GM12878 (cell line): Measurements from ENCODE around the gene LTB. TPM values are rescaled to one million over a fixed set of nuclear protein-coding genes. Genes with fewer than 3 reads are reported as not detected.

Experiments
- ATAC-seq: fragments of 200-7000 bp; cut with Tn5 transposase; 3 replicates; pipeline ENCODE4 v1.9.1; 2020; ENCODE audit warnings: mild to moderate bottlenecking, moderate library complexity
- BruUV-seq: library from RNA; stranded (reverse); fragments of 400-500 nt; replicated peaks from 2 replicates; lab custom pipeline; 2021; lab: Mats Ljungman, UMichigan
- CTCF ChIA-PET: fragments of 300-600 bp; sonication (Branson Sonifier 250); formaldehyde crosslinking; extraction: SDS; loops from one replicate; lab custom pipeline; 2021; ENCODE audit warnings: inconsistent platforms; lab: Yijun Ruan, JAX
- POLR2A ChIA-PET: fragments of 350-600 bp; formaldehyde crosslinking; extraction: SDS; loops from one replicate; lab custom pipeline; 2021; ENCODE audit warnings: inconsistent platforms; lab: Charles Lee
- RAD21 ChIA-PET: fragments of 300-600 bp; sonication (Branson Sonifier 250); formaldehyde crosslinking; loops from one replicate; lab custom pipeline; 2023; ENCODE audit warnings: antibody characterized with exemption; ENCODE audit not compliant: unreplicated experiment; lab: Charles Lee
- SMC1A ChIA-PET: fragments of 300-600 bp; sonication (Branson Sonifier 250); formaldehyde crosslinking; loops from one replicate; lab custom pipeline; 2023; ENCODE audit not compliant: unreplicated experiment, uncharacterized antibody; lab: Charles Lee
- DNase-seq: peaks from one replicate; pipeline ENCODE4 v3.0.0-alpha.2; 2011; ENCODE audit warnings: low read depth, low spot score
- FAIRE-seq: peaks from 3 replicates; lab custom pipeline; 2011; peaks lifted over from hg19 to GRCh38; lab: Jason Lieb, UNC
- H2AFZ ChIP-seq: 2 replicates; pipeline ENCODE4 v1.6.0; 2011; ENCODE audit warnings: low read depth, low read length, control low read depth; ENCODE audit not compliant: control insufficient read depth
- H3K27ac ChIP-seq: 2 replicates; pipeline ENCODE4 v1.5.1; 2011; ENCODE audit warnings: control low read depth; ENCODE audit not compliant: control insufficient read depth, insufficient read depth
- H3K27me3 ChIP-seq, 2 experiments: replicated peaks in 1 of 2; 2 replicates each; pipeline versions ENCODE4 v1.6.0 to v1.6.1; 2011; ENCODE audit warnings: low read length in 1 of 2; ENCODE audit not compliant: control insufficient read depth in 2 of 2, insufficient read depth in 2 of 2
- H3K36me3 ChIP-seq, 2 experiments: 2 replicates each; pipeline ENCODE4 v1.5.1; 2011; ENCODE audit warnings: low read length in 1 of 2; ENCODE audit not compliant: control insufficient read depth in 2 of 2, insufficient read depth in 2 of 2
- H3K4me1 ChIP-seq: 2 replicates; pipeline ENCODE4 v1.6.1; 2011; ENCODE audit warnings: mild to moderate bottlenecking, low read length, moderate library complexity, mixed read lengths; ENCODE audit not compliant: control insufficient read depth, insufficient read depth
- H3K4me2 ChIP-seq: 2 replicates; pipeline ENCODE4 v1.6.0; 2011; ENCODE audit warnings: control low read depth; ENCODE audit not compliant: control insufficient read depth, insufficient read depth
- H3K4me3 ChIP-seq: fragments of 200-600 bp; sonication (generic); 2 replicates; pipeline ENCODE4 v1.5.1; 2016
- H3K79me2 ChIP-seq: 2 replicates; pipeline ENCODE4 v1.6.0; 2011; ENCODE audit warnings: low read length; ENCODE audit not compliant: control insufficient read depth, insufficient read depth
- H3K9ac ChIP-seq: 2 replicates; pipeline ENCODE4 v1.8.0; 2011; ENCODE audit warnings: low read length, control low read depth, mixed read lengths; ENCODE audit not compliant: control insufficient read depth, insufficient read depth
- H3K9me3 ChIP-seq: replicated peaks from 3 replicates; pipeline ENCODE4 v1.5.1; 2011; ENCODE audit warnings: mild to moderate bottlenecking, low read length; ENCODE audit not compliant: control insufficient read depth, insufficient read depth
- H4K20me1 ChIP-seq: 2 replicates; pipeline ENCODE4 v1.6.0; 2011; ENCODE audit not compliant: control insufficient read depth, insufficient read depth
- CBX3 ChIP-seq: fragments of 200-600 bp; sonication (generic); IDR thresholded peaks from 2 replicates; pipeline ENCODE4 v1.6.1; 2016; ENCODE audit warnings: low read depth, borderline replicate concordance
- EGR1 ChIP-seq, 2 experiments: IDR thresholded peaks; 1 replicate in 1 of 2; 2 replicates in 1 of 2; pipeline ENCODE4 v1.6.1; 2011 to 2012; ENCODE audit warnings: low read depth in 2 of 2, low read length in 2 of 2, borderline replicate concordance in 1 of 2, mild to moderate bottlenecking in 1 of 2, moderate library complexity in 1 of 2
- ETV6 ChIP-seq, 2 experiments: fragments of 450-650 bp in 1 of 2; IDR thresholded peaks in 1 of 2; conservative IDR thresholded peaks in 1 of 2; 2 replicates each; pipeline ENCODE4 v1.6.1; 2014; ENCODE audit warnings: antibody characterized with exemption in 1 of 2, borderline replicate concordance in 1 of 2, low read depth in 1 of 2, mild to moderate bottlenecking in 1 of 2, moderate library complexity in 1 of 2
- EZH2 ChIP-seq: IDR thresholded peaks from 2 replicates; pipeline ENCODE4 v1.6.1; 2012; ENCODE audit warnings: low read depth, mild to moderate bottlenecking, control low read depth, inconsistent platforms, low read length, borderline replicate concordance; ENCODE audit not compliant: control insufficient read depth
- GATAD2B ChIP-seq: fragments of 450-650 bp; conservative IDR thresholded peaks from 2 replicates; pipeline ENCODE4 v1.6.1; 2017; ENCODE audit warnings: low read depth, mild to moderate bottlenecking, moderate library complexity
- IKZF1 ChIP-seq: fragments of 450-650 bp; conservative IDR thresholded peaks from 2 replicates; pipeline ENCODE4 v1.6.1; 2017; ENCODE audit warnings: antibody characterized with exemption, mild to moderate bottlenecking
- NFYA ChIP-seq: IDR thresholded peaks from 2 replicates; pipeline ENCODE4 v1.6.1; 2011; ENCODE audit warnings: low read depth, mild to moderate bottlenecking, low read length, improper control_type of control experiment, borderline replicate concordance
- NRF1 ChIP-seq: conservative IDR thresholded peaks from 2 replicates; pipeline ENCODE4 v1.6.1; 2011; ENCODE audit warnings: mild to moderate bottlenecking, low read depth, low read length, improper control_type of control experiment
- POLR2AphosphoS5 ChIP-seq: IDR thresholded peaks from 2 replicates; pipeline ENCODE4 v1.6.1; 2011; ENCODE audit warnings: mild to moderate bottlenecking, low read length, inconsistent platforms
- RCOR1 ChIP-seq: conservative IDR thresholded peaks from 2 replicates; pipeline ENCODE4 v1.6.1; 2012; ENCODE audit warnings: low read depth, low read length, improper control_type of control experiment
- SIX5 ChIP-seq: IDR thresholded peaks from 2 replicates; pipeline ENCODE4 v1.6.1; 2011; ENCODE audit warnings: mild to moderate bottlenecking, low read depth, low read length, moderate library complexity; ENCODE audit not compliant: severe bottlenecking
- SMAD1 ChIP-seq: fragments of 450-650 bp; IDR thresholded peaks from 2 replicates; pipeline ENCODE4 v1.6.1; 2018; ENCODE audit warnings: mild to moderate bottlenecking, low read depth; ENCODE audit not compliant: partially characterized antibody
- STAT1 ChIP-seq: fragments of 450-650 bp; conservative IDR thresholded peaks from 2 replicates; pipeline ENCODE4 v1.6.1; 2014; ENCODE audit warnings: antibody characterized with exemption, mild to moderate bottlenecking
- TCF3 ChIP-seq: IDR thresholded peaks from 2 replicates; pipeline ENCODE4 v1.6.1; 2012; ENCODE audit warnings: low read depth, mild to moderate bottlenecking, low read length, borderline replicate concordance; ENCODE audit not compliant: insufficient read depth
- ZBTB40 ChIP-seq: fragments of 450-650 bp; IDR thresholded peaks from 2 replicates; pipeline ENCODE4 v1.6.1; 2016; ENCODE audit warnings: mild to moderate bottlenecking, moderate library complexity, borderline replicate concordance
- ZNF622 ChIP-seq: fragments of 450-650 bp; IDR thresholded peaks from 2 replicates; pipeline ENCODE4 v1.6.1; 2017; ENCODE audit warnings: mild to moderate bottlenecking, inconsistent platforms
- ZZZ3 ChIP-seq: IDR thresholded peaks from 2 replicates; pipeline ENCODE4 v1.6.1; 2011; ENCODE audit warnings: low read depth; ENCODE audit not compliant: control insufficient read depth, insufficient read length
- WGBS: methylation state at CpG from one replicate; pipeline ENCODE4 v1.1.6; 2016; ENCODE audit warnings: low lambda C conversion rate; ENCODE audit not compliant: insufficient replicate concordance, insufficient coverage; ENCODE audit errors: missing lambda C conversion rate; 5-methylcytosine and 5-hydroxymethylcytosine counted together
- in situ Hi-C: fragments of 300-500 bp; cut with MboI; formaldehyde crosslinking; loops from 9 replicates; pipeline ENCODE4 v1.14.3; 2018; ENCODE audit warnings: mixed read lengths
- intact Hi-C: fragments of 100-400 bp; cut with micrococcal nuclease; formaldehyde crosslinking; loops from one replicate; pipeline ENCODE4 v1.14.2; 2022; ENCODE audit not compliant: unreplicated experiment
- polyA plus RNA-seq, 11 experiments: library from polyadenylated mRNA; depleted of rRNA in 4 of 11; unstranded in 6 of 11; stranded (reverse) in 5 of 11; fragments of >200 nt; fragmentation: Nextera tagmentation in 4 of 11; fragmentation: Illumina TruSeq in 1 of 11; extraction: Ambion mirVana in 4 of 11; extraction: Trizol in 1 of 11; gene quantifications; 1 replicate in 1 of 11; 2 replicates in 10 of 11; pipeline versions ENCODE4 v1.2.1 to v1.2.3, GENCODE V29; 2011 to 2016; ENCODE audit warnings: inconsistent platforms in 2 of 11, missing spikeins in 2 of 11, low read depth in 1 of 11
- total RNA-seq, 4 experiments: library from RNA; depleted of rRNA in 3 of 4; stranded (reverse); fragments of >200 nt in 3 of 4; fragmentation: Illumina TruSeq in 1 of 4; extraction: Trizol in 1 of 4; gene quantifications; 2 replicates each; pipeline versions ENCODE4 v1.2.1 to v1.2.3, GENCODE V29; 2013 to 2021

The LTB gene
- total and polyA plus RNA-seq, 10 of the 15 experiments (the other 5 are each of a cell fraction or from before 2014, with no cell fraction given): 0.71 to 74.3 (median 20.0) TPM

GRCh38 chr6:31531162-31531561, 51.1 kb downstream of the LTB start:
- intact Hi-C loops: no loop called here
- BruUV-seq: no TSS peak
- ATAC-seq: no peak
- ChIA-PET SMC1A (no interaction called here), CTCF (interaction anchor here (1.0 to 1.6 kb wide), 2 partner anchors 9 to 13 kb away, joined by 3 to 4 read pairs; no protein-coding TSS in a partner anchor), RAD21 (no interaction called here), POLR2A (interaction anchor here (0.6 to 1.3 kb wide), 4 partner anchors 10 to 82 kb away, joined by 3 read pairs; partner anchors contain the start of gene DDX39B)
- no peak overlapping the region for H3K4me3 ChIP-seq
- no peak overlapping the region for H3K9ac ChIP-seq
- peaks cover 29 to 32% of the 10 kb centered on the region in 2 experiments for H3K36me3 ChIP-seq
- 97% methylated on average over 7 of the region's 7 CpGs for WGBS
- in situ Hi-C loops: no loop called here
- no peaks in the 10 kb centered on the region for H3K9me3 ChIP-seq
- no peaks in the 10 kb centered on the region for H3K4me1 ChIP-seq
- no peak for TF ChIP-seq STAT1
- TF ChIP-seq ZBTB40: no peak
- TF ChIP-seq POLR2AphosphoS5: no peak
- no peak for TF ChIP-seq TCF3
- no peak for TF ChIP-seq SMAD1
- no peak for TF ChIP-seq RCOR1
- TF ChIP-seq EZH2: no peak
- TF ChIP-seq CBX3: no peak
- no peak for TF ChIP-seq ETV6 (conservative IDR thresholded peaks at IDR 0.05 in 1 of 2, IDR thresholded peaks at IDR 0.05 in 1 of 2; ENCODE audit: borderline replicate concordance in 1 of 2, low read depth in 1 of 2)
- TF ChIP-seq IKZF1: no peak
- TF ChIP-seq ZZZ3: no peak
- TF ChIP-seq NRF1: no peak
- no peak for TF ChIP-seq NFYA
- TF ChIP-seq SIX5: no peak
- no peak for TF ChIP-seq ZNF622
- TF ChIP-seq GATAD2B: no peak
- TF ChIP-seq EGR1 (IDR thresholded peaks at IDR 0.05; ENCODE audit: borderline replicate concordance in 1 of 2, low read depth in 2 of 2, low read length in 2 of 2): no peak
- no peak for DNase-seq
- FAIRE-seq: no peak
- no peak overlapping the region for H2AFZ ChIP-seq
- no peak overlapping the region for H3K27ac ChIP-seq
- H4K20me1 ChIP-seq: peaks cover 3% of the 10 kb centered on the region
- peaks cover 18% of the 10 kb centered on the region for H3K79me2 ChIP-seq
- H3K27me3 ChIP-seq: no peaks in the 10 kb centered on the region
- no peak overlapping the region for H3K4me2 ChIP-seq
